Measurements from ENCODE around the gene KIFBP. TPM values are rescaled to one million over a fixed set of nuclear protein-coding genes. Genes with fewer than 3 reads are reported as not detected.

KIFBP gene
- total and polyA plus RNA-seq, 2 of the 13 experiments (the other 11 are each of a cell fraction or from before 2014, with no cell fraction given): 13.0 to 21.9 TPM

- TF ChIP-seq, protein P1, sequence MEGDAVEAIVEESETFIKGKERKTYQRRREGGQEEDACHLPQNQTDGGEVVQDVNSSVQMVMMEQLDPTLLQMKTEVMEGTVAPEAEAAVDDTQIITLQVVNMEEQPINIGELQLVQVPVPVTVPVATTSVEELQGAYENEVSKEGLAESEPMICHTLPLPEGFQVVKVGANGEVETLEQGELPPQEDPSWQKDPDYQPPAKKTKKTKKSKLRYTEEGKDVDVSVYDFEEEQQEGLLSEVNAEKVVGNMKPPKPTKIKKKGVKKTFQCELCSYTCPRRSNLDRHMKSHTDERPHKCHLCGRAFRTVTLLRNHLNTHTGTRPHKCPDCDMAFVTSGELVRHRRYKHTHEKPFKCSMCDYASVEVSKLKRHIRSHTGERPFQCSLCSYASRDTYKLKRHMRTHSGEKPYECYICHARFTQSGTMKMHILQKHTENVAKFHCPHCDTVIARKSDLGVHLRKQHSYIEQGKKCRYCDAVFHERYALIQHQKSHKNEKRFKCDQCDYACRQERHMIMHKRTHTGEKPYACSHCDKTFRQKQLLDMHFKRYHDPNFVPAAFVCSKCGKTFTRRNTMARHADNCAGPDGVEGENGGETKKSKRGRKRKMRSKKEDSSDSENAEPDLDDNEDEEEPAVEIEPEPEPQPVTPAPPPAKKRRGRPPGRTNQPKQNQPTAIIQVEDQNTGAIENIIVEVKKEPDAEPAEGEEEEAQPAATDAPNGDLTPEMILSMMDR (CRISPR knock-in tag; IDR thresholded peaks at IDR 0.05): peak; percentile 75
- no peak; the same call in 1 of the 2 replicates for TF ChIP-seq MTF2 (CRISPR knock-in tag; IDR thresholded peaks at IDR 0.05; ENCODE audit: borderline replicate concordance)
- peak; percentile 81; the same call in 1 of the 2 replicates for TF ChIP-seq TARDBP (CRISPR knock-in tag; IDR thresholded peaks at IDR 0.05)
- TF ChIP-seq, protein P2, sequence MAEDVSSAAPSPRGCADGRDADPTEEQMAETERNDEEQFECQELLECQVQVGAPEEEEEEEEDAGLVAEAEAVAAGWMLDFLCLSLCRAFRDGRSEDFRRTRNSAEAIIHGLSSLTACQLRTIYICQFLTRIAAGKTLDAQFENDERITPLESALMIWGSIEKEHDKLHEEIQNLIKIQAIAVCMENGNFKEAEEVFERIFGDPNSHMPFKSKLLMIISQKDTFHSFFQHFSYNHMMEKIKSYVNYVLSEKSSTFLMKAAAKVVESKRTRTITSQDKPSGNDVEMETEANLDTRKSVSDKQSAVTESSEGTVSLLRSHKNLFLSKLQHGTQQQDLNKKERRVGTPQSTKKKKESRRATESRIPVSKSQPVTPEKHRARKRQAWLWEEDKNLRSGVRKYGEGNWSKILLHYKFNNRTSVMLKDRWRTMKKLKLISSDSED (CRISPR knock-in tag; IDR thresholded peaks at IDR 0.05): no peak
- no peak for TF ChIP-seq ZNF816 (CRISPR knock-in tag; IDR thresholded peaks at IDR 0.05; ENCODE audit: borderline replicate concordance)
- no peak for TF ChIP-seq CENPT (CRISPR knock-in tag; IDR thresholded peaks at IDR 0.05; ENCODE audit: low read depth)
- TF ChIP-seq GATAD2A (CRISPR knock-in tag; IDR thresholded peaks at IDR 0.05): peak; percentile 57
- TF ChIP-seq ZNF670 (CRISPR knock-in tag; IDR thresholded peaks at IDR 0.05; ENCODE audit: borderline replicate concordance): peak; percentile 63; the same call in 1 of the 2 replicates
- TF ChIP-seq ZNF142 (CRISPR knock-in tag; IDR thresholded peaks at IDR 0.05): no peak
- peak; percentile 75; the same call in 1 of the 2 replicates for TF ChIP-seq ZNF703 (CRISPR knock-in tag; IDR thresholded peaks at IDR 0.05; ENCODE audit: borderline replicate concordance)
- TF ChIP-seq SETDB1 (CRISPR knock-in tag; IDR thresholded peaks at IDR 0.05; ENCODE audit: borderline replicate concordance): no peak
- TF ChIP-seq CENPX (CRISPR knock-in tag; IDR thresholded peaks at IDR 0.05): no peak
- TF ChIP-seq MTA1 (CRISPR knock-in tag; IDR thresholded peaks at IDR 0.05; ENCODE audit: borderline replicate concordance): peak; percentile 21; the same call in 1 of the 2 replicates
- TF ChIP-seq MLLT10 (CRISPR knock-in tag; IDR thresholded peaks at IDR 0.05): no peak
- TF ChIP-seq HIVEP1 (CRISPR knock-in tag; IDR thresholded peaks at IDR 0.05): peak; percentile 84
- TF ChIP-seq MYPOP (CRISPR knock-in tag; IDR thresholded peaks at IDR 0.05): peak; percentile 88; the same call in 1 of the 2 replicates
- no peak for TF ChIP-seq SIN3B (IDR thresholded peaks at IDR 0.05; ENCODE audit: low read length)
- no peak for TF ChIP-seq RXRB (CRISPR knock-in tag; IDR thresholded peaks at IDR 0.05; ENCODE audit: borderline replicate concordance)
- TF ChIP-seq, protein P3, sequence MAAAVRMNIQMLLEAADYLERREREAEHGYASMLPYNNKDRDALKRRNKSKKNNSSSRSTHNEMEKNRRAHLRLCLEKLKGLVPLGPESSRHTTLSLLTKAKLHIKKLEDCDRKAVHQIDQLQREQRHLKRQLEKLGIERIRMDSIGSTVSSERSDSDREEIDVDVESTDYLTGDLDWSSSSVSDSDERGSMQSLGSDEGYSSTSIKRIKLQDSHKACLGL (CRISPR knock-in tag; IDR thresholded peaks at IDR 0.05): peak; percentile 75
Measured at GRCh38 chr10:68988530-68989316, at the start of gene KIFBP (continued).
